22Rv1 (cell line): ENCODE data around the gene TMEM151A.

Source experiments
- CTCF ChIP-seq: fragments of 450-650 bp; IDR thresholded peaks from 2 replicates; pipeline ENCODE4 v1.5.1; 2017; ENCODE audit warnings: mild to moderate bottlenecking
- ZFX ChIP-seq: fragments of 450-650 bp; IDR thresholded peaks from 2 replicates; pipeline ENCODE4 v1.6.1; 2017; ENCODE audit warnings: antibody characterized with exemption, borderline replicate concordance

DNA sequence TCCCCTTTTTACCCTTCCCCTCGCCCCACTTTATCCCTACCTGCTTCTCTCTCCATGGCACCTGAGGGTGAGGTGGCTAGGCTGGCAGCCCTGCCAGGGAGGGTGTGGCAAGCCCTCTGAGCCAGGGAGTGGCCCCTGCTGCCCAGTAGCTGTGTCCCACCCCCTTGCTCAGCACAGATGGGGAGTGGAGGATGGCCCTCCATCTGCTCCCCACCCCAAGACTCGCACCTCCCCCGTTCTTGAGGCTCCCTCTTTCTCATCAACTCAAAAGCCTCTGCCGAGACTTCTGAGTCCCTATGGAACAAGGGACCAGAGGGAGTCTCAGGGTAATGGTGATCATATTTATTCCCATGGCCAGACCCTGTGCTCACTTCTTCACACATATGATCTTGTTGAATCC, 1.7 kb downstream of the TMEM151A start:
- TF ChIP-seq CTCF (no peak), ZFX (no peak)
